HS-5 (cell line): Measurements from ENCODE around the gene MOK.
A peak's percentile ranks its signal among the peaks of the same experiment; 100 is the strongest.
"Not testable (repeated sequence)": the region's sequence is repeated elsewhere in the genome, so short reads cannot be mapped to it uniquely, and the experiment has no call there.

Source experiments
- DNase-seq: peaks from one replicate; pipeline ENCODE4 v3.0.0-alpha.2; 2012; ENCODE audit warnings: low read depth

The MOK gene

DNA sequence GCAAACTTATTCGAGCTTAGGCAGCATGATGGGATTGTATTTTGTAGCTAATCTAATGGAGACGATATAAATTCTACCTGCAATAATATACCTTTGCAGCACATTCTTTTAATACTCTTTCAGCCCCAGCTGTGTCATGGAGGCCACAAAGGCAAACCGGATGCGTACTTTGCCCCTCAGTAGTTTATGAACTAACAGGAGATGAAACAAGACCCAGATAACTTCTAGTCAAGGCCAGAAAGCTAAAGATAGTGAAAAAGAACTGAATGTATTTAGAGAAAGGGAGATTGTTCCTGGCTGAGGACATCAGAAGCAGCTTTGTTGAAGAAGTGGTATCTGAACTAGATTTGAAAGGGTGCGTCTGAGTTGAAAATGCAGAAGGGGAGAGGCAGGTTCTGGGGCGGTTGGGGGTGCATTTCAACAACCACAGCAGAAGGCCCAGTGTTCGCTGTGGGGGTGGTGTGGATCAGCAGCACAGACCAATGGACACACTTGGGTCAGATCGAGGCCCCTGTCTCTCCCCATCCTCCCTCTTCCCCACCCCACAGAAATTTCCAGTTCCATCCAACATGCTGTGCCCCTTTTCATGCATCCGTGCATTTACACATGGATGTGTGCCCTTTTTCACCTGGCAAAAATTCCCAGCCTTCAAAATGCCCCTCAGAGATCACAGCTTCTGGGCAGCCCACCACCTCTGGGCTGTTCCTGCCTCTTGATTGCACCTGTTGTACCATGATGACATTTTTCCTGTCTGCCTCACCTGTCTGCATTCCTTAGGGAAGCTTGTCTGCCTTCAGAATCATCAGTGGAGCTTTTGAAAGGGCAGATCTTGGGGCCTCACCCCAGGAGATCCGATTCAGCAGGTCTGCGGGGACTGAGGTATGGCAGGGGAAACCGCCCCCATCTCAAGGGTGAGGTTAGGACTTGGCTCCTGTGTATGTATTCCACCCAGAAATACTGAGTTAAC is 16.8 kb upstream of the MOK start:
- DNase-seq, result no peak

GRCh38 chr14:102320671-102321455 is 15.9 kb upstream of the MOK start:
- no peak for DNase-seq

DNA sequence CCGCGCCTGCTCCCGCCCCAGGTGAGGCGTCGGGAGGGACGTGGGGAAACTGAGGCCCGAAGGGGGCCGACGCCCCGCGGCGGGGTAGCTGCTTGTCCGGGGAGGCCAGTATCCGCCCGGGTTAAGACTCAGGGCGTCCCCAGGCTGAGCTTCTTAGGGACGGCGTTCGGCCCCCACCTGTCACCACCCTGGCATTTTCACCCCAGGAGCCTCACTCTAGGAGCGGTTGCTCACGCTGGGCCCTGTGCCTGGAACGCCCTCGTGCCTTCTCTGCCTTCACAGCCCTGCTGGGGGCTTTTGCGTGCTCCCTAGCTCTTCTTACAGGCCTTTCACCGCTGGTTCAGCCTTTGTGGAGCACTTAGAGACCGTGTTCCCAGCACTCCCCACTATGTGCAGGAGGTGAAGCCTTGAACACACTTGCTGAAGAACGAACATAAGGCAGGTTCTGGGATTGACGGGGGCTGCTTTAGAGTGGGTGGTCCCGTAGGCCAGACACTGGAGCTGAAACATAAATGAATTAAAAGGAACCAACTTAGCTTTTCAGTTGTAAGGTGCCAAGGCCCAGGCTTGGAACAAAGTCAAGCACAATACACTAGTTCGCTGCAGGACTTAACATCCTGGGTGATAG is 15.2 kb upstream of the MOK start:
- no peak for DNase-seq

- DNase-seq, result no peak
Measured at GRCh38 chr14:102319351-102320032, 14.5 kb upstream of the MOK start, which contains the start of gene ZNF839. Gene ZNF839, plus strand, starts transcription at chr14:102319746. Its CDS starts 20 bp downstream, at chr14:102319766.

GRCh38 chr14:102318781-102319276 is 13.9 kb upstream of the MOK start:
- DNase-seq, result no peak

DNA sequence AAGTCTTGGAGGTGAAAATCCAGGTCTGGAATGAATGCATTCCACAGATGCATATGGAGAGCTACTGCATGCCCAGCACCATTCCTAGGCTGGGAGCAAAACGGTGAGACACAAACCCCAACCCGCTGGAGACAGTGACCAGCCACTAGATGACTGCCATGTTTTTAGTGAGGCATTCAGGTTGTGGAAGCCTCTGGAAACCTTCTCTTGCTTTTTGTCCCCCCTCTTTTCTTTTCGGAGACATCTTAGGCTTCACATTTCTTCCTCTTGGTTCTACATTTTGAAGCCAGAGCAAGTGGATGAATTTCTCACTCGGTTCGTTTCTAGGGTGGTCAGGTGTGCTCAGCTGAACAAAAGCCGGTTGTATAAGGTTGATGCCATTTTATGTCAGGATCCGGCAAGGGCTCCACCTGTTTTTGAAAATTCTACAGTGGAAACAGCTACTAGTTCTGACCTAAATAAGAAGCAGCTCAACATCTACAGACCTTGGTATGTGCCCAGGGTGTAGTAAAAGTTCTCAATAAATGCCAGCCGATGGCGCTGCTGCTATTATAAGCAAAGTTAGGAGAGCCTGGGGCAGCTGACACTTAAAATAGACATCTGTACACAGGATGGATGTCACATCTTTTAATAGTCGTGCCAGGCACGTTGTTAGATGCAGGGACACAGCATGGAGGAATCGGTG is 12.7 kb upstream of the MOK start:
- no peak for DNase-seq

- peak; percentile 77 for DNase-seq
Measured at GRCh38 chr14:102316743-102317563, 12.0 kb upstream of the MOK start.

DNA sequence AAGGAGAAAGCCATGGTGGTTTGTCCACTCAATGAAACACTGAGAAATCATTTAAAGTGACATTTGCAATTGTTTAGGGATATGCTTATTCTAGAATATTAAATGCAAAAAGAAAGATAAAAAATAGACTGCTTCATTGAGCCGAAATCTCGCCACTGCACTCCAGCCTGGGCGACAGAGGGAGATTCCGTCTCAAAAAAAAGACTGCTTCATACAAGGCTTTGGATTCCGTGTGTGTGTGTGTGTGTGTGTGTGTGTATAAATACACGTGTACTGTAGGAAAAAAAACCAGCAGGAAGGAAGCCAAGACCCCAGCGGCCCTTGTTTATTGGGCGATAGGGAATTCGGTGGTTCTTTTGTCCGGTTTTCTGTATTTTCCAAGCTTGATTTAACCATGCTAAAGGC is 11.4 kb upstream of the MOK start:
- DNase-seq, result no peak

GRCh38 chr14:102315121-102315520 is 10.2 kb upstream of the MOK start:
- DNase-seq, result no peak

- no peak for DNase-seq
Measured at GRCh38 chr14:102314242-102315011, 9.5 kb upstream of the MOK start.

DNA sequence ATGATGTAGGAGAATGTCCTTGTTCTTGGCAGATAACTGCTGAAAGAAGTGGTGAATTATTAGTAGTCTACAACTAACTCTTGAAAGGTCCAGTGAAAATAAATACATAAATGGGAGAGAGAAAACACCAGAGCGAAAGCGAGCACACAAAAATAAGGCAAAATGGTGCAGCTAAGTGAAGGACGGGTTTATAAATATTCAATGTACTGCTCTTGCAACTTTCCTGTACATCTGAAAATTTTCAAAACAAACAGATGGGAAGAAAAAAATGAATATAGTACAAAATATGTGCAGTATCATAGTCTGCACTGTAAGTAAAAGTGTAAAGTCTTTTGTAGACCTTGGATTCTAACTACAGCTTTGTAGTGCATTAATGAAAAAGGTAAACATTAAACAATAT is 1.3 kb downstream of the MOK start:
- no peak for DNase-seq

- DNase-seq, result not testable (repeated sequence)
Measured at GRCh38 chr14:102298303-102299070, 6.5 kb downstream of the MOK start.

DNA sequence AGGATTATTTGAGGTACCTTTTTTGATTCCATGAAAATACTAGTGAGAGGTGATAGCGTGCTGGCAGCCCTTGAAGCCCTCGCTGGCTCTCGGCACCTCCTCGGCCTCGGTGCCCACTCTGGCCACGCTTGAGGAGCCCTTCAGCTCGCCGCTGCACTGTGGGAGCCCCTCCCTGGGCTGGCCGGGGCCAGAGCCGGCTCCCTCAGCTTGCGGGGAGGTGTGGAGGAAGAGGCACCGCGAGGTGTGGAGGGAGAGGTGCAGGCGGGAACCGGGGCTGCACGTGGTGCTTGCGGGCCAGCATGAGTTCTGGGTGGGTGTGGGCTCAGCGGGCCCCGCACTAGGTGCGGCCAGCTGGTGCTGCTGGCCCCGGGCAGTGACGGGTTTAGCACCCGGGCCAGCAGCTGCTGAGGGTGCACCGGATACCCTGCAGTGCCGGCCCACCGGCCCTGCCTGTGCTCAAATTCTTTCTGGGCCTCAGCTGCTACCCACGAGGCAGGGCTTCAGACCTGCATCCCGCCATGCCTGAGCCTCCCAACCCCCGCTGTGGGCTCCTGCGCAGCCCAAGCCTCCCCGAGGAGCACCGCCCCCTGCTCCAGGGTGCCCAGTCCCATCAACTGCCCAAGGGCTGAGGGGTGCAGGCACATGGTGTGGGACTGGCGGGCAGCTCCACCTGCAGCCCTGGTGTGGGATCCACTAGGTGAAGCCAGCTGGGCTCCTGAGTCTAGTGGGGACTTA is 7.4 kb downstream of the MOK start:
- no peak for DNase-seq

DNA sequence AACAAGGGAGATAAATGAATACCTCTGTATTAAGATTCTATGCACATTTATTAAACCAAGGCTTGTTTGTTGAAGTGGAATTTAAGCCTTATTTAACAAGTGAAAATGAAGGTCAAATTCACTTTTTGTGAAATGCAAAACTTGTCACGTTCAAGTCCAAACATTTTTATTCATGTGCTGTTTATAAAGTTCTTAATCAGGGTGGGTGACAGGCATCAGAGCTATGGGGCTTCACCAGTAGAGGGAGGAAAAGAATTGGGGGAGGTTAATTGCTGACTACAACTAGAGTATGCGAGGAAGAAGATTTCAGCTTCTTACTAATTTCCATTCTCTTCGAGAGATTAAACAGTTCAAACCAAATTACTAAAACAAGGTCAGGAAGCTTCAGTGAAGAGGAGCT is 9.7 kb downstream of the MOK start:
- DNase-seq, result no peak

GRCh38 chr14:102293781-102294180 is 11.2 kb downstream of the MOK start:
- DNase-seq, result no peak

DNA sequence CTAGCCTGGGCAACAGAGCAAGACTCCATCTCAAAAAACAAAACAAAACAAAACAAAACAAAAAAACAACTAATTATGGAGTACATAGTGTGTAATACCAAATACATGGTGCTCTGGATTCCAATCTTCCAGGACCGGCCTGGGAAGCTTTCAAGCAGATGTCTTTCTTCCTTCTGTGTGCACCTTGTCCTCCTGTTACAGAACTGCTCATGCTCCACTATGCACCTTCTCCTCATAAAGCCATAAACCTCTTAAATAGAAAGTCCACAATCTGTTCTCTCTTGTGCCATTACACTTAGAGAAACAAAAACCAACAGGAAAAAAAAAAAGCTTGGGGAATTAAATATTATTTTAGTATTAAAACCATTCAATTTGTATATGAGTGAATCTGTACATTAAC is 12.5 kb downstream of the MOK start:
- no peak for DNase-seq

- no peak for DNase-seq
Measured at GRCh38 chr14:102288139-102288538, 16.8 kb downstream of the MOK start.

DNA sequence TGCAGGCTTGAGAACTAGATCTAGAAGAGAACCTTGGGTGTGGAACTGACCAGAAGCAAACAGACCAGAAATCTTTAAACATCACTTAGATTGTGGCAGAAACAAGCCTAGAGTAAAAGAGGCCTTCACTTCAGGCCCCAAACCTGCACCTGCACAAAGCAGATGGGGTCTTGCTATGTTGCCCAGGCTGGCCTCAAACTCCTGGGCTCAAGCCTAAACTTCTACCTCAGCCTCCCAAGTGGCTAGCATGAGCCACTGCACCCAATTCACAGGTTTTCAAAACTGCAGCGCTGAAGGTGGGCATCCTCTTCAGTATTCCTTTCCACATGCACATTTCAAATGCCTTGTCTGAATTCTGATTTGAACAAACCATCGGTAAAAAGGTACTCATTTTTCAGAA is 19.9 kb downstream of the MOK start:
- DNase-seq, result no peak
